Parathyroid adenoma (tissue), 2 donors: ENCODE measurements around the gene IBA57.
A peak's percentile ranks its signal among the peaks of the same experiment; 100 is the strongest.

Source experiments
- H2AFZ ChIP-seq: fragments of 300-600 bp; sonication (generic); one replicate; pipeline ENCODE4 v1.7.0; 2017; ENCODE audit warnings: antibody characterized with exemption, mild to moderate bottlenecking
- H3K27ac ChIP-seq: fragments of 300-600 bp; sonication (generic); one replicate; pipeline ENCODE4 v1.7.0; 2017
- H3K27me3 ChIP-seq: fragments of 300-600 bp; sonication (generic); one replicate; pipeline ENCODE4 v1.7.0; 2017; ENCODE audit warnings: low read length; ENCODE audit not compliant: control insufficient read depth, insufficient read depth
- H3K36me3 ChIP-seq: fragments of 300-600 bp; sonication (generic); one replicate; pipeline ENCODE4 v1.7.0; 2017; ENCODE audit warnings: low read length; ENCODE audit not compliant: control insufficient read depth, insufficient read depth
- H3K4me1 ChIP-seq: fragments of 300-600 bp; sonication (generic); one replicate; pipeline ENCODE4 v1.7.0; 2017; ENCODE audit warnings: control low read depth
- H3K4me2 ChIP-seq: fragments of 300-600 bp; sonication (generic); one replicate; pipeline ENCODE4 v1.7.0; 2017; ENCODE audit warnings: low read length
- H3K4me3 ChIP-seq: fragments of 300-600 bp; sonication (generic); one replicate; pipeline ENCODE4 v1.7.0; 2017; ENCODE audit warnings: low read depth, low read length
- H3K79me2 ChIP-seq: fragments of 300-600 bp; sonication (generic); one replicate; pipeline ENCODE4 v1.7.0; 2017; ENCODE audit warnings: control low read depth
- H3K9ac ChIP-seq: fragments of 300-600 bp; sonication (generic); one replicate; pipeline ENCODE4 v1.7.0; 2017; ENCODE audit warnings: mild to moderate bottlenecking
- H3K9me3 ChIP-seq: fragments of 300-600 bp; sonication (generic); one replicate; pipeline ENCODE4 v1.7.0; 2017; ENCODE audit warnings: low read length; ENCODE audit not compliant: control insufficient read depth
- TF ChIP-seq, protein P1 (sequence below): fragments of 300-600 bp; sonication (generic); IDR thresholded peaks from one replicate; pipeline ENCODE4 v1.7.0; 2017; ENCODE audit warnings: antibody characterized with exemption, mild to moderate bottlenecking
- donor health status: primary hyperparathyroidism.

IBA57 gene

DNA sequence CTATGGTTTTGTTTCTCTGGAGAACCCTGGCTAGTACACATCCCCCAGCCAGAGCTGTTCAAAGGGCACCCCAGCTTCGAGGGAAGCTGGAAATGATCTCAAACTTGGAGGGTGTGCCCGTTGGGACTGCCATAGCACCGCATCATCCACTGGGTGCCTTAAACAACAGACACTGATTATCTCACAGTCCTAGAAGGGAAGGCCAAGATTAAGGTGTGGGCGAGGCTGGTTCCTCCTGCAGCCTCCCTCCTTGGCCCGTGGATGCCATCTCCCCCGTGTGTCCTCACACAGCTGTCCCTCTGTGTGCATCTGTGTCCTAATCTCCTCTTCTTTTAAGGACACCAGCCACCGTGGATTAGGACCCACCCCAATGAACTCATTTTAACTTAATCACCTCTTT is 4.2 kb upstream of the IBA57 start:
- Histone ChIP-seq H2AFZ (no peak overlapping the region), H3K4me1 (no peaks in the 10 kb centered on the region), H3K79me2 (no peaks in the 10 kb centered on the region), H3K9me3 (no peaks in the 10 kb centered on the region), H3K36me3 (no peaks in the 10 kb centered on the region), H3K4me3 (no peak overlapping the region), H3K4me2 (no peak overlapping the region), H3K27ac (peak overlapping the region; percentile 32), H3K9ac (no peak overlapping the region), H3K27me3 (no peaks in the 10 kb centered on the region)
- TF ChIP-seq, protein P1, sequence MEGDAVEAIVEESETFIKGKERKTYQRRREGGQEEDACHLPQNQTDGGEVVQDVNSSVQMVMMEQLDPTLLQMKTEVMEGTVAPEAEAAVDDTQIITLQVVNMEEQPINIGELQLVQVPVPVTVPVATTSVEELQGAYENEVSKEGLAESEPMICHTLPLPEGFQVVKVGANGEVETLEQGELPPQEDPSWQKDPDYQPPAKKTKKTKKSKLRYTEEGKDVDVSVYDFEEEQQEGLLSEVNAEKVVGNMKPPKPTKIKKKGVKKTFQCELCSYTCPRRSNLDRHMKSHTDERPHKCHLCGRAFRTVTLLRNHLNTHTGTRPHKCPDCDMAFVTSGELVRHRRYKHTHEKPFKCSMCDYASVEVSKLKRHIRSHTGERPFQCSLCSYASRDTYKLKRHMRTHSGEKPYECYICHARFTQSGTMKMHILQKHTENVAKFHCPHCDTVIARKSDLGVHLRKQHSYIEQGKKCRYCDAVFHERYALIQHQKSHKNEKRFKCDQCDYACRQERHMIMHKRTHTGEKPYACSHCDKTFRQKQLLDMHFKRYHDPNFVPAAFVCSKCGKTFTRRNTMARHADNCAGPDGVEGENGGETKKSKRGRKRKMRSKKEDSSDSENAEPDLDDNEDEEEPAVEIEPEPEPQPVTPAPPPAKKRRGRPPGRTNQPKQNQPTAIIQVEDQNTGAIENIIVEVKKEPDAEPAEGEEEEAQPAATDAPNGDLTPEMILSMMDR: no peak

DNA sequence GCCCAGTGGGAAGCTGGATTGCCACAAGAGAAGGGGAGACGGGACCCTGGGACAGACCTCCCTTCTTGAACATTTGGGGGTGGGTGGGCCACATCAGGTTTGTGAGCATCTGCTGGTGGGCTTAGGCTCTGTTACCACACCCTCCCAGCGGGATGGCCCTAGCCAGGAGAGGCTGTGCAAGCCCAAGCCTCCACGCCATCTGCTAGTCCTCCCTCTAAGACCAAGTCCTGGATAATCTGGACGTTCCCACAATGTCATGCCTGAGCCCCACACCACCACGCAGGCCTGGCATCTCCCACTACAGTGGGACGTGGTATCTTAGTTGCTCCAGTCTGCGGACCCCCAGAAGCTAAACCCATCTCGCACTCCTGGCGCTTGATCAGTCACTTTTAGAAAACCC is 3.7 kb upstream of the IBA57 start:
- Histone ChIP-seq H2AFZ (no peak overlapping the region), H3K79me2 (no peaks in the 10 kb centered on the region), H3K9ac (no peak overlapping the region), H3K27ac (peak overlapping the region; percentile 32), H3K4me2 (no peak overlapping the region), H3K36me3 (no peaks in the 10 kb centered on the region), H3K4me3 (no peak overlapping the region), H3K27me3 (no peaks in the 10 kb centered on the region), H3K9me3 (no peaks in the 10 kb centered on the region), H3K4me1 (no peaks in the 10 kb centered on the region)
- TF ChIP-seq, protein P1: no peak

DNA sequence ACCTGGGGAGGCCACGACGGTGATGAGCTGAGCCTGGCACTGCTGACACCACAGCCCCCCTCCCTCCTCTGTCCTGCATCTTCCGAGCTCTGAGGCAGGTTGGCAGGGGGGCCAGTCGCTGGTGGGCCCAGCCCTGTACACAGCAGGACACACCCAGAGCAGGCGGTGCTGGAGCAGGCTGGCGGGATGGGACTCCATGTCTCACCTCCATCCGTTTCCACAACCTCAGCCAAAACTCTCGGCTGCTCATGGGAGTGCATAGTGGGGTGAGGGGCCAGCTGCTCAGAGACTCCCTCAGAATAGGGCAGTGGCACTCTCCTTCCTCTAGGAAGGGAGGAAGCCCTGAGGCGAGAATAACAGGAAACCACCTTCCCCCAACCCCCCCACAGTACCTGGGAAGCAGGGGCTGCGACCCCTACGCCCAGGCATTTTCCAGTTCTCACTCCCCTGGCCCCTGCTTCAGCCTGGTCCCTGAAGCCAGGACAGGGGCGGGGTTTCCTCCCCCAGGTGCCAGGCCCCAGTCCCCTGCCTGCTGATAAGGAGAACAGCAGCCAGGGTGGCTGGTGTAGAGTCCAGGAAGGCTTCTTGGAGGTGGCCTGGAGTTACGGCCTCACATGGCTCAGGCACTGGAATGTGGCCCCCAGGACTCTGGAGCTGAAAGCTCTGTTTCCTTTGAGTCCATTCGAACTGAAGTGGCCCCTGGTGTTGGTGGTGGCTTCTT is 3.2 kb upstream of the IBA57 start:
- Histone ChIP-seq H3K27ac (peak overlapping the region; percentile 54), H3K4me3 (no peak overlapping the region), H3K36me3 (no peaks in the 10 kb centered on the region), H3K9me3 (no peaks in the 10 kb centered on the region), H3K4me2 (no peak overlapping the region), H2AFZ (no peak overlapping the region), H3K9ac (no peak overlapping the region), H3K4me1 (no peaks in the 10 kb centered on the region), H3K27me3 (no peaks in the 10 kb centered on the region), H3K79me2 (no peaks in the 10 kb centered on the region)
- TF ChIP-seq, protein P1: no peak

DNA sequence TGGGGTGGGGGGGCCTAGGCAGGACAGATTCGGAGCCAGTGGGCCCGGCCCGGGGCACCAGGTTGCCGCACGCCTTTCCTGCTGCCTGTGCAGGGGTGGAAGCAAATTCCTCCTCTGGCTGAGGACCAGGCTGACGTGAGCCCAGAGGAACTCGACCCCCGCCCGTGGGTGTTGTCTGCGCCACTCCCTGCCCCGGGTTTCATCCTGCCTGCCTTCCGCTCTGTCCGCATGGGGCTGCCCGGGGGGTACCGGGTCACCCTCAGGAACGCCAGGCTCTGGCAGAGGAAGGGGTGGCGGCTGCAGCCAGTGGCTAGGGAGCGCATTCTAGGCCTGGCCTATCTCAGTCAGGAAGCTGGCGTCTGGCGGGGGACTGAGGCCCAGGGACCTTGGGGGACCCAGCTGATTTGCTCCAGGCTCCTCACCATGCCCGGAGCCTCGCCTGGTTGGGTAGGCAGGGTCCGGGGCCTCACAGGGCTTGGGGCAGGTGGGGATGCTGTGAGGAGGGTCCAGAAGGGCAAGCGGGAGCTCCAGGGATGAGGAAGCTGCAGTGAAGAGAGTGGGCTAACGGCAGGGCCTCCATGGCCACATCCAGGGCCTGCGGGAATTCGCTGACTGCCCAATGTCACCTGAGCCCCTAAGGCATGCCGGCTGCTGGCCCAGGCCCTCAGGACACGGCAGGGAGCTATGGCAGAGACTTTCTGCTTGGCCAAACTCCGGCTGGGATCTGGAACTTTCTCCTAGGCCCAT is 2.4 kb upstream of the IBA57 start:
- H3K9ac ChIP-seq: no peak overlapping the region
- H3K27me3 ChIP-seq: no peaks in the 10 kb centered on the region
- H3K36me3 ChIP-seq: no peaks in the 10 kb centered on the region
- no peaks in the 10 kb centered on the region for H3K79me2 ChIP-seq
- H3K4me3 ChIP-seq: no peak overlapping the region
- TF ChIP-seq, protein P1: no peak
- H2AFZ ChIP-seq: no peak overlapping the region
- H3K27ac ChIP-seq: peak overlapping the region; percentile 54
- no peak overlapping the region for H3K4me2 ChIP-seq
- no peaks in the 10 kb centered on the region for H3K9me3 ChIP-seq
- H3K4me1 ChIP-seq: no peaks in the 10 kb centered on the region
